Measurements from ENCODE around the gene HSPG2.
"Not testable (repeated sequence)": the region's sequence is repeated elsewhere in the genome, so short reads cannot be mapped to it uniquely, and the experiment has no call there.

Gene HSPG2

GRCh38 chr1:21843996-21844395, 93.1 kb downstream of the HSPG2 start:
- DNase-seq (ENCODE audit: low read depth in 2 of 2) = no peak

- no peak for DNase-seq (ENCODE audit: low read depth in 2 of 2)
Measured at GRCh38 chr1:21843208-21843607, 93.9 kb downstream of the HSPG2 start.

GRCh38 chr1:21842606-21843162, 94.4 kb downstream of the HSPG2 start:
- DNase-seq (ENCODE audit: low read depth in 2 of 2) = no peak

- no peak for DNase-seq (ENCODE audit: low read depth in 2 of 2)
Measured at GRCh38 chr1:21841852-21842466, 95.2 kb downstream of the HSPG2 start.

GRCh38 chr1:21840981-21841380, 96.1 kb downstream of the HSPG2 start:
- no peak for DNase-seq (ENCODE audit: low read depth in 2 of 2)

- DNase-seq (ENCODE audit: low read depth in 2 of 2) = no peak
Measured at GRCh38 chr1:21839337-21840037, 97.6 kb downstream of the HSPG2 start.

GRCh38 chr1:21838359-21839157, 98.6 kb downstream of the HSPG2 start:
- no peak for DNase-seq (ENCODE audit: low read depth in 2 of 2)

GRCh38 chr1:21837476-21837875, 99.6 kb downstream of the HSPG2 start:
- no peak for DNase-seq (ENCODE audit: low read depth in 2 of 2)

GRCh38 chr1:21836729-21837128, 100.4 kb downstream of the HSPG2 start:
- DNase-seq (ENCODE audit: low read depth in 2 of 2) = no peak

GRCh38 chr1:21836010-21836409, 101.1 kb downstream of the HSPG2 start:
- no peak for DNase-seq (ENCODE audit: low read depth in 2 of 2)

- DNase-seq (ENCODE audit: low read depth in 2 of 2) = no peak
Measured at GRCh38 chr1:21834666-21835065, 102.4 kb downstream of the HSPG2 start.

GRCh38 chr1:21834094-21834493, 103.0 kb downstream of the HSPG2 start:
- DNase-seq (ENCODE audit: low read depth in 2 of 2) = no peak

- no peak for DNase-seq (ENCODE audit: low read depth in 2 of 2)
Measured at GRCh38 chr1:21833392-21833976, 103.6 kb downstream of the HSPG2 start.

- DNase-seq (ENCODE audit: low read depth in 2 of 2) = no peak
Measured at GRCh38 chr1:21831454-21831970, 105.6 kb downstream of the HSPG2 start.

GRCh38 chr1:21830792-21831453, 106.2 kb downstream of the HSPG2 start:
- DNase-seq (ENCODE audit: low read depth in 2 of 2) = no peak

GRCh38 chr1:21829294-21829693, 107.8 kb downstream of the HSPG2 start:
- DNase-seq (ENCODE audit: low read depth in 2 of 2) = no peak

- DNase-seq (ENCODE audit: low read depth in 2 of 2) = no peak
Measured at GRCh38 chr1:21828506-21829210, 108.5 kb downstream of the HSPG2 start.

GRCh38 chr1:21828075-21828474, 109.0 kb downstream of the HSPG2 start:
- no peak for DNase-seq (ENCODE audit: low read depth in 2 of 2)

- DNase-seq (ENCODE audit: low read depth in 2 of 2) = no peak
Measured at GRCh38 chr1:21827141-21827679, 109.9 kb downstream of the HSPG2 start.

GRCh38 chr1:21826694-21827093, 110.4 kb downstream of the HSPG2 start:
- DNase-seq (ENCODE audit: low read depth in 2 of 2) = not testable (repeated sequence)
